Panc1 (cell line): ENCODE results near the gene TBCE. TPM values are rescaled to one million over a fixed set of nuclear protein-coding genes. Genes with fewer than 3 reads are reported as not detected.

Source experiments
- ATAC-seq: fragments of 200-7000 bp; cut with Tn5 transposase; 2 replicates; pipeline ENCODE4 v1.9.1; 2020; ENCODE audit warnings: mild to moderate bottlenecking, moderate library complexity
- BruUV-seq: library from RNA; stranded (reverse); fragments of 400-500 nt; replicated peaks from 2 replicates; lab custom pipeline; 2021; lab: Mats Ljungman, UMichigan
- CTCF ChIA-PET: fragments of 300-600 bp; sonication (Branson Sonifier 250); formaldehyde crosslinking; loops from one replicate; lab custom pipeline; 2022; ENCODE audit warnings: antibody characterized with exemption; lab: Charles Lee
- POLR2A ChIA-PET: fragments of 300-600 bp; sonication (Branson Sonifier 250); formaldehyde crosslinking; loops from one replicate; lab custom pipeline; 2022; ENCODE audit warnings: antibody characterized with exemption; lab: Charles Lee
- DNase-seq: peaks from one replicate; pipeline ENCODE4 v3.0.0-alpha.2; 2010; ENCODE audit warnings: low read depth, low spot score
- H3K27ac ChIP-seq: 2 replicates; pipeline ENCODE4 v1.5.1; 2011; ENCODE audit warnings: mild to moderate bottlenecking, low read length, inconsistent platforms
- H3K27me3 ChIP-seq: fragments of 200-500 bp; sonication (Bioruptor generic); 2 replicates; pipeline ENCODE4 v1.6.0; 2014; ENCODE audit warnings: low read length, inconsistent platforms; ENCODE audit not compliant: control insufficient read depth, insufficient read depth
- H3K36me3 ChIP-seq: fragments of 200-500 bp; sonication (Bioruptor generic); 2 replicates; pipeline ENCODE4 v1.5.1; 2014; ENCODE audit warnings: inconsistent platforms, mild to moderate bottlenecking, low read length, moderate library complexity; ENCODE audit not compliant: control insufficient read depth, insufficient read depth
- H3K4me1 ChIP-seq: 2 replicates; pipeline ENCODE4 v1.5.1; 2011; ENCODE audit warnings: inconsistent platforms, mild to moderate bottlenecking, low read length, moderate library complexity; ENCODE audit not compliant: control insufficient read depth, insufficient read depth
- H3K4me3 ChIP-seq, 2 experiments: 2 replicates each; pipeline ENCODE4 v1.5.1; 2011 to 2012; ENCODE audit warnings: low read depth in 2 of 2, low read length in 2 of 2, mild to moderate bottlenecking in 2 of 2, inconsistent platforms in 1 of 2, moderate library complexity in 1 of 2
- H3K9me3 ChIP-seq: fragments of 200-500 bp; sonication (Bioruptor generic); 2 replicates; pipeline ENCODE4 v1.5.1; 2014; ENCODE audit warnings: low read depth, mild to moderate bottlenecking, inconsistent platforms, low read length, moderate library complexity; ENCODE audit not compliant: control insufficient read depth, insufficient read depth
- POLR2AphosphoS5 ChIP-seq: IDR thresholded peaks from 2 replicates; pipeline ENCODE4 v1.6.1; 2012; ENCODE audit warnings: mild to moderate bottlenecking, low read depth, low read length, moderate library complexity
- SIN3A ChIP-seq: IDR thresholded peaks from 2 replicates; pipeline ENCODE4 v1.6.1; 2012; ENCODE audit warnings: low read depth, mild to moderate bottlenecking, low read length, moderate library complexity, borderline replicate concordance; ENCODE audit not compliant: insufficient read depth
- TCF7L2 ChIP-seq: IDR thresholded peaks from 2 replicates; pipeline ENCODE4 v1.6.1; 2011; ENCODE audit warnings: mild to moderate bottlenecking, low read depth, low read length, inconsistent platforms
- in situ Hi-C: cut with HindIII; loops from 2 replicates; pipeline ENCODE4 v1.10.0; 2016; ENCODE audit warnings: low sequenced_read_pairs, low pct_unique_long_range_greater_than_20kb
- intact Hi-C: fragments of 100-400 bp; cut with micrococcal nuclease; formaldehyde crosslinking; loops from one replicate; pipeline ENCODE4 v1.10.0; 2022; ENCODE audit not compliant: unreplicated experiment
- total RNA-seq: library from RNA; stranded (reverse); gene quantifications from one replicate; pipeline ENCODE4 v1.2.1, GENCODE V29; 2021; ENCODE audit not compliant: unreplicated experiment
- TF ChIP-seq, protein P1 (sequence below), 2 experiments: IDR thresholded peaks; 2 replicates each; pipeline ENCODE4 v1.6.1; 2011 to 2012; ENCODE audit warnings: low read depth in 2 of 2, control low read depth in 1 of 2, low read length in 1 of 2, mild to moderate bottlenecking in 1 of 2, moderate library complexity in 1 of 2; ENCODE audit not compliant: insufficient read depth in 1 of 2
- TF ChIP-seq, protein P2 (sequence below): fragments of 450-650 bp; IDR thresholded peaks from 2 replicates; pipeline ENCODE4 v1.5.1; 2017; ENCODE audit warnings: mild to moderate bottlenecking

The TBCE gene
- total RNA-seq, 1 experiment from 2014 or later = 72.0 TPM

DNA sequence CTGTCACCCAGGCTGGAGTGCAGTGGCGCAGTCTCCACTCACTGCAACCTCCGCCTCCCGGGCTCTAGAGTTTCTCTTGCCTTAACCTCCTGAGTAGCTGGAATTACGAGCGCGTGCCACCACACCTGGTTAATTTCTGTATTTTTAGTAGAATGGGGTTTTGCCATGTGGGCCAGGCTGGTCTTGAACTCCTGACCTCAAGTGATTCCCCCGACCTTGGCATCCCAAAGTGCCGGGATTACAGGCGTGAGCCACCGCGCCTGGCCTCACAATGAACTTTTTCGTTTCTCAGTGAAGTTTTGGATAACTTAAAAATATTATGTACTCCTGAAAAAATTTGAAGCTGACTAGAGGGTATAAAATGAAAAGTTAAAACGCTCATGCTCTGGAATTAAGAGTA, 59.5 kb downstream of the TBCE start:
- peaks cover 3% of the 10 kb centered on the region; the same call in 1 of the 2 replicates for H3K4me1 ChIP-seq
- no peaks in the 10 kb centered on the region for H3K9me3 ChIP-seq
- CTCF ChIA-PET = no interaction called here
- H3K4me3 ChIP-seq = no peak overlapping the region
- intact Hi-C loops (no loop called here), in situ Hi-C loops (no loop called here)
- no peak for ATAC-seq
- H3K27ac ChIP-seq = no peak overlapping the region
- no peaks in the 10 kb centered on the region for H3K36me3 ChIP-seq
- no TSS peak for BruUV-seq
- TF ChIP-seq, protein P1, sequence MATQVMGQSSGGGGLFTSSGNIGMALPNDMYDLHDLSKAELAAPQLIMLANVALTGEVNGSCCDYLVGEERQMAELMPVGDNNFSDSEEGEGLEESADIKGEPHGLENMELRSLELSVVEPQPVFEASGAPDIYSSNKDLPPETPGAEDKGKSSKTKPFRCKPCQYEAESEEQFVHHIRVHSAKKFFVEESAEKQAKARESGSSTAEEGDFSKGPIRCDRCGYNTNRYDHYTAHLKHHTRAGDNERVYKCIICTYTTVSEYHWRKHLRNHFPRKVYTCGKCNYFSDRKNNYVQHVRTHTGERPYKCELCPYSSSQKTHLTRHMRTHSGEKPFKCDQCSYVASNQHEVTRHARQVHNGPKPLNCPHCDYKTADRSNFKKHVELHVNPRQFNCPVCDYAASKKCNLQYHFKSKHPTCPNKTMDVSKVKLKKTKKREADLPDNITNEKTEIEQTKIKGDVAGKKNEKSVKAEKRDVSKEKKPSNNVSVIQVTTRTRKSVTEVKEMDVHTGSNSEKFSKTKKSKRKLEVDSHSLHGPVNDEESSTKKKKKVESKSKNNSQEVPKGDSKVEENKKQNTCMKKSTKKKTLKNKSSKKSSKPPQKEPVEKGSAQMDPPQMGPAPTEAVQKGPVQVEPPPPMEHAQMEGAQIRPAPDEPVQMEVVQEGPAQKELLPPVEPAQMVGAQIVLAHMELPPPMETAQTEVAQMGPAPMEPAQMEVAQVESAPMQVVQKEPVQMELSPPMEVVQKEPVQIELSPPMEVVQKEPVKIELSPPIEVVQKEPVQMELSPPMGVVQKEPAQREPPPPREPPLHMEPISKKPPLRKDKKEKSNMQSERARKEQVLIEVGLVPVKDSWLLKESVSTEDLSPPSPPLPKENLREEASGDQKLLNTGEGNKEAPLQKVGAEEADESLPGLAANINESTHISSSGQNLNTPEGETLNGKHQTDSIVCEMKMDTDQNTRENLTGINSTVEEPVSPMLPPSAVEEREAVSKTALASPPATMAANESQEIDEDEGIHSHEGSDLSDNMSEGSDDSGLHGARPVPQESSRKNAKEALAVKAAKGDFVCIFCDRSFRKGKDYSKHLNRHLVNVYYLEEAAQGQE (IDR thresholded peaks at IDR 0.05; ENCODE audit: insufficient read depth in 1 of 2, low read depth in 2 of 2, low read length in 1 of 2) = no peak
- TF ChIP-seq, protein P2, sequence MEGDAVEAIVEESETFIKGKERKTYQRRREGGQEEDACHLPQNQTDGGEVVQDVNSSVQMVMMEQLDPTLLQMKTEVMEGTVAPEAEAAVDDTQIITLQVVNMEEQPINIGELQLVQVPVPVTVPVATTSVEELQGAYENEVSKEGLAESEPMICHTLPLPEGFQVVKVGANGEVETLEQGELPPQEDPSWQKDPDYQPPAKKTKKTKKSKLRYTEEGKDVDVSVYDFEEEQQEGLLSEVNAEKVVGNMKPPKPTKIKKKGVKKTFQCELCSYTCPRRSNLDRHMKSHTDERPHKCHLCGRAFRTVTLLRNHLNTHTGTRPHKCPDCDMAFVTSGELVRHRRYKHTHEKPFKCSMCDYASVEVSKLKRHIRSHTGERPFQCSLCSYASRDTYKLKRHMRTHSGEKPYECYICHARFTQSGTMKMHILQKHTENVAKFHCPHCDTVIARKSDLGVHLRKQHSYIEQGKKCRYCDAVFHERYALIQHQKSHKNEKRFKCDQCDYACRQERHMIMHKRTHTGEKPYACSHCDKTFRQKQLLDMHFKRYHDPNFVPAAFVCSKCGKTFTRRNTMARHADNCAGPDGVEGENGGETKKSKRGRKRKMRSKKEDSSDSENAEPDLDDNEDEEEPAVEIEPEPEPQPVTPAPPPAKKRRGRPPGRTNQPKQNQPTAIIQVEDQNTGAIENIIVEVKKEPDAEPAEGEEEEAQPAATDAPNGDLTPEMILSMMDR = no peak
- TF ChIP-seq SIN3A = no peak
- TF ChIP-seq POLR2AphosphoS5 = no peak
- no peak for TF ChIP-seq TCF7L2
- POLR2A ChIA-PET = interaction anchor here (0.5 kb wide), 1 partner anchor 50 kb away, joined by 3 read pairs; no protein-coding TSS in a partner anchor
- no peak for DNase-seq
- no peaks in the 10 kb centered on the region for H3K27me3 ChIP-seq

- Histone ChIP-seq H3K36me3 (no peaks in the 10 kb centered on the region), H3K4me1 (peaks cover 3% of the 10 kb centered on the region; the same call in 1 of the 2 replicates), H3K27ac (no peak overlapping the region), H3K27me3 (no peaks in the 10 kb centered on the region), H3K4me3 (no peak overlapping the region), H3K9me3 (no peaks in the 10 kb centered on the region)
- in situ Hi-C loops (no loop called here), intact Hi-C loops (no loop called here)
- POLR2A ChIA-PET = interaction anchor here (0.5 kb wide), 1 partner anchor 49 kb away, joined by 3 read pairs; no protein-coding TSS in a partner anchor
- no TSS peak for BruUV-seq
- no peak for ATAC-seq
- CTCF ChIA-PET = no interaction called here
- DNase-seq = no peak
- TF ChIP-seq, protein P2 = no peak
- TF ChIP-seq TCF7L2 (no peak), POLR2AphosphoS5 (no peak), SIN3A (no peak)
Measured at GRCh38 chr1:235427447-235427846, 60.2 kb downstream of the TBCE start.
